DND-41 (cell line): ENCODE data around the gene DPYD.

Experiments
- ATAC-seq: fragments of 200-7000 bp; cut with Tn5 transposase; 3 replicates; pipeline ENCODE4 v1.9.1; 2021; ENCODE audit warnings: low read depth; ENCODE audit not compliant: insufficient read depth
- DNase-seq: peaks from one replicate; pipeline ENCODE4 v3.0.0-alpha.2; 2020
- H2AFZ ChIP-seq: 2 replicates; pipeline ENCODE4 v1.6.0; 2012; ENCODE audit warnings: low read depth, low read length
- H3K27ac ChIP-seq: 2 replicates; pipeline ENCODE4 v1.5.1; 2012; ENCODE audit warnings: low read length, inconsistent platforms
- H3K27me3 ChIP-seq: fragments of 200-600 bp; sonication (generic); 2 replicates; pipeline ENCODE4 v1.6.0; 2012; ENCODE audit warnings: low read length, mild to moderate bottlenecking, inconsistent platforms; ENCODE audit not compliant: insufficient read depth, poor library complexity
- H3K36me3 ChIP-seq: 2 replicates; pipeline ENCODE4 v1.5.1; 2012; ENCODE audit warnings: low read length, inconsistent platforms; ENCODE audit not compliant: insufficient read depth
- H3K4me1 ChIP-seq: 2 replicates; pipeline ENCODE4 v1.5.1; 2012; ENCODE audit warnings: mild to moderate bottlenecking, low read length; ENCODE audit not compliant: insufficient read depth
- H3K4me2 ChIP-seq: 2 replicates; pipeline ENCODE4 v1.6.0; 2012; ENCODE audit warnings: mild to moderate bottlenecking, moderate library complexity, low read length, inconsistent platforms; ENCODE audit not compliant: insufficient read depth
- H3K4me3 ChIP-seq, 2 experiments: fragments of 200-600 bp in 1 of 2; shearing (Covaris generic) in 1 of 2; 2 replicates each; pipeline ENCODE4 v1.5.1; 2012 to 2016; ENCODE audit warnings: inconsistent platforms in 2 of 2, low read length in 2 of 2, mild to moderate bottlenecking in 2 of 2, low read depth in 1 of 2, moderate library complexity in 1 of 2
- H3K79me2 ChIP-seq: 2 replicates; pipeline ENCODE4 v1.6.0; 2012; ENCODE audit warnings: low read length, inconsistent platforms; ENCODE audit not compliant: insufficient read depth
- H3K9ac ChIP-seq: 2 replicates; pipeline ENCODE4 v1.6.0; 2012; ENCODE audit warnings: low read depth, mild to moderate bottlenecking, inconsistent platforms, low read length, moderate library complexity
- H3K9me3 ChIP-seq: 2 replicates; pipeline ENCODE4 v1.5.1; 2012; ENCODE audit warnings: low read length, moderate library complexity, mild to moderate bottlenecking, inconsistent platforms; ENCODE audit not compliant: insufficient read depth, severe bottlenecking
- H4K20me1 ChIP-seq: 2 replicates; pipeline ENCODE4 v1.6.0; 2012; ENCODE audit warnings: low read length; ENCODE audit not compliant: insufficient read depth
- EZH2 ChIP-seq: IDR thresholded peaks from 3 replicates; pipeline ENCODE4 v1.6.1; 2012; ENCODE audit warnings: borderline replicate concordance, low read depth, mild to moderate bottlenecking, moderate library complexity, low read length, inconsistent platforms; ENCODE audit not compliant: severe bottlenecking
- TF ChIP-seq, protein P1 (sequence below): IDR thresholded peaks from 2 replicates; pipeline ENCODE4 v1.5.1; 2012; ENCODE audit warnings: borderline replicate concordance, low read length, moderate library complexity, mild to moderate bottlenecking; ENCODE audit not compliant: poor library complexity, severe bottlenecking; ENCODE audit errors: extremely low read depth

DPYD gene

DNA sequence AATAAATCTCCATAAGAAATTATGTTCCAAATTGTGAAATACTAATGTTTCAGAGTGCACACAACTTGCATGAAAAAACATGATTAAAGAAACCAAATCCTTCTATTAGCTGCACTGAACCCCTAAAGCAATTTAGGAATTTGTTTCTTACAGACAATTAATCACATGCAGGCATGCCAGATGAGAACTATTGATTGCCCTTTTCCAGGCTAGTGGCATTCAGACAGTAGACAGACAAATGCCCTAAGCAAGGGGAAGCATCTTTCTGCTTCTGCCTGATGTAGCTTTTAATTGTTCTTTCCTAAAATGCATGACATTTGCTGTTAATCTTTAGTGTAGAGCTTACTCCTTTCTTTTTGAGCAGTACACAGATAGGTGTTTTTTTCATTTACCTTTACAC, 229.5 kb downstream of the DPYD start:
- Histone ChIP-seq H3K36me3 (peaks cover 25% of the 10 kb centered on the region), H3K4me1 (no peaks in the 10 kb centered on the region), H3K9ac (no peak overlapping the region), H3K27ac (no peak overlapping the region), H4K20me1 (no peaks in the 10 kb centered on the region), H3K27me3 (no peaks in the 10 kb centered on the region), H2AFZ (no peak overlapping the region), H3K79me2 (no peaks in the 10 kb centered on the region), H3K9me3 (no peaks in the 10 kb centered on the region), H3K4me3 (no peak overlapping the region), H3K4me2 (no peak overlapping the region)
- no peak for DNase-seq
- TF ChIP-seq, protein P1, sequence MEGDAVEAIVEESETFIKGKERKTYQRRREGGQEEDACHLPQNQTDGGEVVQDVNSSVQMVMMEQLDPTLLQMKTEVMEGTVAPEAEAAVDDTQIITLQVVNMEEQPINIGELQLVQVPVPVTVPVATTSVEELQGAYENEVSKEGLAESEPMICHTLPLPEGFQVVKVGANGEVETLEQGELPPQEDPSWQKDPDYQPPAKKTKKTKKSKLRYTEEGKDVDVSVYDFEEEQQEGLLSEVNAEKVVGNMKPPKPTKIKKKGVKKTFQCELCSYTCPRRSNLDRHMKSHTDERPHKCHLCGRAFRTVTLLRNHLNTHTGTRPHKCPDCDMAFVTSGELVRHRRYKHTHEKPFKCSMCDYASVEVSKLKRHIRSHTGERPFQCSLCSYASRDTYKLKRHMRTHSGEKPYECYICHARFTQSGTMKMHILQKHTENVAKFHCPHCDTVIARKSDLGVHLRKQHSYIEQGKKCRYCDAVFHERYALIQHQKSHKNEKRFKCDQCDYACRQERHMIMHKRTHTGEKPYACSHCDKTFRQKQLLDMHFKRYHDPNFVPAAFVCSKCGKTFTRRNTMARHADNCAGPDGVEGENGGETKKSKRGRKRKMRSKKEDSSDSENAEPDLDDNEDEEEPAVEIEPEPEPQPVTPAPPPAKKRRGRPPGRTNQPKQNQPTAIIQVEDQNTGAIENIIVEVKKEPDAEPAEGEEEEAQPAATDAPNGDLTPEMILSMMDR = no peak
- TF ChIP-seq EZH2 = no peak
- no peak for ATAC-seq

DNA sequence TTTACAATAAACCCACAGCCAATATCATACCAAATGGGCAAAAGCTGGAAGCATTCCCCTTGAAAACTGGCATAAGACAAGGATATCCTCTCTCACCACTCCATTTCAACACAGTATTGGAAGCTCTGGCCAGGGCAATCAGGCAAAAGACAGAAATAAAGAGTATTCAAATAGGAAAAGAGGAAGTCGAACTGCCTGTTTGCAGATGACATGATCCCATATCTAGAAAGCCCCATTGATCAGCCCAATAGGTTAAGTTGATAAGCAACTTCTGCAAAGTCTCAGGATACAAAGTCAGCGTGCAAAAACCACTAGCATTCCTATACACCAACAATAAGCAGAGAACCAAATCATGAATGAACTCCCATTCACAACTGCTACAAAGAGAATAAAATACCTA, 235.5 kb downstream of the DPYD start:
- H3K27ac ChIP-seq = no peak overlapping the region
- H4K20me1 ChIP-seq = no peaks in the 10 kb centered on the region
- no peak overlapping the region for H3K4me3 ChIP-seq
- peaks cover 24% of the 10 kb centered on the region for H3K36me3 ChIP-seq
- no peaks in the 10 kb centered on the region for H3K4me1 ChIP-seq
- TF ChIP-seq, protein P1 = no peak
- TF ChIP-seq EZH2 = no peak
- ATAC-seq (no peak), DNase-seq (no peak)
- no peaks in the 10 kb centered on the region for H3K9me3 ChIP-seq
- H2AFZ ChIP-seq = no peak overlapping the region
- no peaks in the 10 kb centered on the region for H3K27me3 ChIP-seq
- no peaks in the 10 kb centered on the region for H3K79me2 ChIP-seq
- no peak overlapping the region for H3K4me2 ChIP-seq
- H3K9ac ChIP-seq = no peak overlapping the region

DNA sequence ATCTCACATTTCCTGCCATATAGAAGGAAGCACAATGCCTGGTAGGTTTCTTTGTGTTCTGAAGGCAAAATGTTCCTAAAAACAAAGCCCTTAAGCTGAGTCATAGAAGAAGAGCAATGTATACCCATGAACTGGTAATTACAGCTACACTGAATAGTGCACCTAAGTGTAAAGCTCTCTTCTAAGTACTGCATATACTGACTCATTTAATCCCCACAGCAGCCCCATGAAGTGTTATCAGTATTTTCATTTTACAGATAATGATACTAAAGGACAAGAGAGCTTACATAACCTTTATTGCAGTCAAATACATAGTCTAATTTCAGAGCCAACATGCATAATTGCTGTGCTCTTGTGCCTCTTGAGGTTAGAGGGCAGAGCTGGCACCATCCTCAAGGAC, 239.9 kb downstream of the DPYD start:
- Histone ChIP-seq H3K9ac (no peak overlapping the region), H3K4me3 (no peak overlapping the region), H3K79me2 (no peaks in the 10 kb centered on the region), H3K9me3 (no peaks in the 10 kb centered on the region), H3K27ac (no peak overlapping the region), H2AFZ (no peak overlapping the region), H3K27me3 (no peaks in the 10 kb centered on the region), H3K4me1 (no peaks in the 10 kb centered on the region), H3K36me3 (peaks cover 32% of the 10 kb centered on the region; the same call in 1 of the 2 replicates), H3K4me2 (no peak overlapping the region), H4K20me1 (no peaks in the 10 kb centered on the region)
- DNase-seq (no peak), ATAC-seq (no peak)
- TF ChIP-seq EZH2 = no peak
- TF ChIP-seq, protein P1 = no peak

DNA sequence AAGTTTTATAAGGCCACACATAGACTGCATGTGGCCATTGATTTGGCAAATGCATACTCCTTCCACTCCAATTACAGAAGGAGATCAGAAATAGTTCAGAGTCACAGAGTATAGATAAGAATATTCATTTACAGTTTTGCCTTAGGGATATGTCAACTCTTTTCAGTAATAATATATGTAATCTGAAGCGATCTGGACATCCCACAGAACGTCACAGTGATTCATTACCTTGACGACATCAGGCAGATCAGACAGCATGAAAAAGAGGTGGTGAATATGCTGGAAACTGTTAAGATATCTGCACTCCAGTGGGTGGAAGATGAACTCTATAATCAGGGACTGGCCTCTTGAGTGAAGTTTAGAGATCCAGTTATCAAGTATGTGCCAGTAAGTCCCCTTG, 240.4 kb downstream of the DPYD start:
- ATAC-seq = no peak
- no peak for DNase-seq
- H2AFZ ChIP-seq = no peak overlapping the region
- no peaks in the 10 kb centered on the region for H4K20me1 ChIP-seq
- no peaks in the 10 kb centered on the region for H3K79me2 ChIP-seq
- no peaks in the 10 kb centered on the region for H3K9me3 ChIP-seq
- peaks cover 33% of the 10 kb centered on the region; the same call in 1 of the 2 replicates for H3K36me3 ChIP-seq
- no peaks in the 10 kb centered on the region for H3K27me3 ChIP-seq
- TF ChIP-seq, protein P1 = no peak
- no peak for TF ChIP-seq EZH2
- H3K4me1 ChIP-seq = no peaks in the 10 kb centered on the region
- no peak overlapping the region for H3K4me2 ChIP-seq
- H3K27ac ChIP-seq = no peak overlapping the region
- H3K4me3 ChIP-seq = no peak overlapping the region
- no peak overlapping the region for H3K9ac ChIP-seq
